Dermis blood vessel endothelial cell (primary cell): ENCODE measurements around the gene CAPN8. TPM values are rescaled to one million over a fixed set of nuclear protein-coding genes. Genes with fewer than 3 reads are reported as not detected.
A peak's percentile ranks its signal among the peaks of the same experiment; 100 is the strongest.
"Not testable (repeated sequence)": the region's sequence is repeated elsewhere in the genome, so short reads cannot be mapped to it uniquely, and the experiment has no call there.

Source experiments
- DNase-seq: peaks from one replicate; pipeline ENCODE4 v3.0.0; 2010
- total RNA-seq: library from RNA; depleted of rRNA; stranded (reverse); fragments of >200 nt; gene quantifications from 2 replicates; pipeline ENCODE4 v1.2.3, GENCODE V29; 2014

Gene CAPN8
- total RNA-seq, 1 donor from 2014 or later = not detected

- no peak for DNase-seq
These were observed 140.5 kb downstream of the CAPN8 start for GRCh38 chr1:223524930-223525451.

DNA sequence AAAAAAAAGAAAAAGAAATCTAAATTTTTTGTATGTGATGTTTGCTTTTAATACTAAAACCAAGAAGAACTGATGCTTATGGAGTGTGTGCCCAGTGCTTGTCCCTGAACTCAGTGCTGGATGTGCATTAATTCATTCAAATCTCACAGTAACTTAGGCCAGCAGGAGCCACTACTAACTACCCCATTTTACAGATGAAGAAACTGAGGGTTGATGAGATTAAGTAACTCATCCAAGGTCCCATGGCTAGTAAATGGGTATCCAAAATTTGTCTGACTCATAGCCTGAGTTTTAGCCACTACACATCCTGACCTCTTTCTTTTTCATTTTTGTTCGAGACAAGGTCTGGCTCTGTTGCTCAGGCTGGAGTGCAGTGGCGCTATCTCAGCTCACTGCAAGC is 144.4 kb downstream of the CAPN8 start:
- DNase-seq = no peak

GRCh38 chr1:223520200-223520599 is 145.3 kb downstream of the CAPN8 start:
- no peak for DNase-seq

GRCh38 chr1:223519116-223519515 is 146.4 kb downstream of the CAPN8 start:
- no peak for DNase-seq

- not testable (repeated sequence) for DNase-seq
These were observed 146.9 kb downstream of the CAPN8 start for GRCh38 chr1:223518553-223518952.

GRCh38 chr1:223515926-223516325 is 149.6 kb downstream of the CAPN8 start:
- DNase-seq = no peak

DNA sequence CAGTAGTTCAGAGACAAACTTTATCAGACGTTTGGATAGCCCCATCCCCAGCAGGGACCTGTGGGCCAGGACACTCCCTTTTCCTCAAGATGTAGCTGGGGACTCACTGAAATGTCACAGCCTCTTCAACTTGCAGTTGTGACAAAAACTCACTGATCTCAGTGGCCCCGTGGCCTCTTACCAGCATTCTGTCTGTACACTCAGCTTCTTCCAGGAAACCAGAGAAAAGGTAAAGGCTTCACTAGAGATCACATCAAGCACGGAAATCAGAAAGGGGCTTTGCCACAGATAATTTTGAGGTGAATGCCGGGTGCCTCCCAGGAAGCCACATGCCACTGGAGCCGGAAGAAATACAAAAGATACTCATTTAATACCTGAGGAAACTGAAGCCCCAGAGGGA is 150.1 kb downstream of the CAPN8 start:
- no peak for DNase-seq

DNA sequence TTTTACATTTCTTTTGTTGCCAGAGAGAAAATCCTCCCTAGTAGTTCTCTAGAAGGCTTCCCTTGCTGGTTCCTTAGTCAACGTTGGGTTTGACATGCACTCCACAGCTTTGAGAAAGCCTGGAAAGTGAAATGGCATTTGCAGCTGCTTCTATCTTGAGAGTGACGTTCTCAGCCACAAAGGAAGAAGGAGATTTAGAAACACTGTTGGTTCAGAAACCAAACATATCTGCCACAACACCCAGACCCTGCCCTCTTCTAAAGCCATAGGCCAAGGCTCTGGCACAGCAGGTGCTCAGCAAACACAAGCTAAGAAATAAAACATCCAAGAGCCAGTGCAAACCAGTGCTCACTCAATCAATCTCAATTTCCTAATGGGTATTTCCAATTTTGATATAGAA is 150.9 kb downstream of the CAPN8 start:
- DNase-seq = no peak

- no peak for DNase-seq
These were observed 152.2 kb downstream of the CAPN8 start for GRCh38 chr1:223513309-223513708.

GRCh38 chr1:223512057-223512456 is 153.4 kb downstream of the CAPN8 start:
- DNase-seq = no peak

- DNase-seq = no peak
These were observed 156.7 kb downstream of the CAPN8 start for GRCh38 chr1:223508796-223509195.

GRCh38 chr1:223504741-223505140 is 160.8 kb downstream of the CAPN8 start:
- peak; percentile 77 for DNase-seq

GRCh38 chr1:223503348-223503747 is 162.2 kb downstream of the CAPN8 start:
- no peak for DNase-seq

- DNase-seq = peak; percentile 93
These were observed 164.7 kb downstream of the CAPN8 start for GRCh38 chr1:223500560-223501425.

DNA sequence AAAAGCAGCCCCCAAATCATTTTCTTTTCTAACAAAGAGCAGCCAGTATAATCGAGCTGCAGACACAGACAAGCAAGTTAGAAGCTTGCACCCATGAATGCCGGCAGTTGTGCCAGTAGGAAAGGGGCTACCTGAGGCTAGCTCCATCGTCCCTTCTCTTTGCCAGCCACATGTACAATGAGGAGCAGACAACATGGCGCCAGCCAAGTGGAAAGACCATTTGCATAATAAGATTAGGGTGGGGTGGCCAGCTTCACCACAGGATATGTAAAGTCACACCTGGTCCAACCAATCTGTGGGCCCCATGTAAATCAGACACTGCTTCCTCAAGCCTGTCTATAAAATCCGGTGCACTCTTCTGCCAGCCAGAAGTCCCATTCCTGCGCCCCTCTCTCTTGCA is 168.6 kb downstream of the CAPN8 start:
- DNase-seq = no peak

- no peak for DNase-seq
These were observed 170.4 kb downstream of the CAPN8 start for GRCh38 chr1:223494926-223495645.

DNA sequence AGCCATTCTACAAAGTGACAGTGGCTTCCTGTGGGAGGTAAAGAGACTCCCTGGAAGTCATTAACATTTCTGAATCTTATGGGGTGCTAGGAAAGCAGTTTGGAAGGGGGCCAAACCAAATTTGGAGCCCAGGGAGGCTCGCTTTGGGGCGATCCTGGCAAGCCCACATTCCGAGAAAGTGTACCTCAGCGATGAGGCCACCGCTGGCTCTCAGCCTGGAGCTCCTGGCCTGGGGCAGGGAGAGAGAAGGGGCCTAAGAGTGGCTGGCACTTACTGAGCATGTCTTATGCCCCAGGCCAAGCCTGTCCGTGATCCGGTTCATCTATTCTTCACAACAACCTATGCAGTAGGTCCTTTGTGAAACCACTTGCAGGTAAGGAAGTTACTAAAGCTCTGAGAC is 173.5 kb downstream of the CAPN8 start:
- DNase-seq = no peak

Other genes starting within 250 kb of the CAPN8 start
- gene CAPN2, start 46.8 kb upstream of the CAPN8 start, total RNA-seq = 159 and 248 TPM in 2 replicates
- 32.9 and 35.1 TPM in 2 replicates for gene TP53BP2, start 180.2 kb upstream of the CAPN8 start, total RNA-seq